GM19438 (cell line): Measurements from ENCODE around the gene EAF1.
"Not testable (repeated sequence)": the region's sequence is repeated elsewhere in the genome, so short reads cannot be mapped to it uniquely, and the experiment has no call there.

Source experiments
- ATAC-seq: cut with Tn5 transposase; IDR thresholded peaks from one replicate; pipeline ENCODE4 v1.9.1; 2021; ENCODE audit warnings: low read depth; ENCODE audit not compliant: unreplicated experiment

The EAF1 gene

GRCh38 chr3:15427182-15427880 lies at the start of gene EAF1, which contains the start of gene METTL6:
Gene EAF1, plus strand, starts transcription at chr3:15427598. Its CDS starts 182 bp downstream, at chr3:15427780.
Gene METTL6, minus strand, starts transcription at chr3:15427544. Its CDS starts 1,033 bp downstream, at chr3:15426511.
- ATAC-seq = peak; percentile 95

GRCh38 chr3:15377961-15378791 lies 49.2 kb upstream of the EAF1 start:
- ATAC-seq = peak; percentile 85

GRCh38 chr3:15380980-15381890 lies 46.2 kb upstream of the EAF1 start:
- no peak for ATAC-seq

- ATAC-seq = no peak
These were observed 44.9 kb upstream of the EAF1 start for GRCh38 chr3:15382405-15382923.

- ATAC-seq = peak; percentile 70
These were observed 42.7 kb upstream of the EAF1 start for GRCh38 chr3:15384510-15385237.

- ATAC-seq = not testable (repeated sequence)
These were observed 42.1 kb upstream of the EAF1 start for GRCh38 chr3:15385238-15385695.

- no peak for ATAC-seq
These were observed 41.3 kb upstream of the EAF1 start for GRCh38 chr3:15385901-15386653.

GRCh38 chr3:15386654-15386955 lies 40.8 kb upstream of the EAF1 start:
- ATAC-seq = not testable (repeated sequence)

GRCh38 chr3:15387171-15387581 lies 40.2 kb upstream of the EAF1 start:
- no peak for ATAC-seq

GRCh38 chr3:15387735-15388134 lies 39.7 kb upstream of the EAF1 start:
- no peak for ATAC-seq

GRCh38 chr3:15388335-15388734 lies 39.1 kb upstream of the EAF1 start:
- not testable (repeated sequence) for ATAC-seq

GRCh38 chr3:15390460-15390859 lies 36.9 kb upstream of the EAF1 start:
- ATAC-seq = no peak

- no peak for ATAC-seq
These were observed 36.4 kb upstream of the EAF1 start for GRCh38 chr3:15391007-15391406.

- not testable (repeated sequence) for ATAC-seq
These were observed 34.1 kb upstream of the EAF1 start for GRCh38 chr3:15393252-15393651.

GRCh38 chr3:15398731-15399133 lies 28.7 kb upstream of the EAF1 start:
- ATAC-seq = not testable (repeated sequence)

- no peak for ATAC-seq
These were observed 27.4 kb upstream of the EAF1 start for GRCh38 chr3:15399970-15400369.

- no peak for ATAC-seq
These were observed 25.5 kb upstream of the EAF1 start for GRCh38 chr3:15401936-15402335.

- ATAC-seq = no peak
These were observed 23.9 kb upstream of the EAF1 start for GRCh38 chr3:15403495-15403894.

- ATAC-seq = no peak
These were observed 23.4 kb upstream of the EAF1 start for GRCh38 chr3:15403965-15404364.
